B cell (primary cell): ENCODE data around the gene GRIN2D.

ENCODE experiments used
- EZH2 ChIP-seq: IDR thresholded peaks from 2 replicates; pipeline ENCODE4 v1.6.1; 2012; ENCODE audit warnings: borderline replicate concordance, low read depth, mild to moderate bottlenecking, moderate library complexity, low read length; ENCODE audit not compliant: insufficient read depth, poor library complexity, severe bottlenecking
- TF ChIP-seq, protein P1 (sequence below): fragments of 200-600 bp; IDR thresholded peaks from one replicate; pipeline ENCODE4 v1.8.0; 2022; ENCODE audit warnings: antibody characterized with exemption, mild to moderate bottlenecking

- TF ChIP-seq, protein P1, sequence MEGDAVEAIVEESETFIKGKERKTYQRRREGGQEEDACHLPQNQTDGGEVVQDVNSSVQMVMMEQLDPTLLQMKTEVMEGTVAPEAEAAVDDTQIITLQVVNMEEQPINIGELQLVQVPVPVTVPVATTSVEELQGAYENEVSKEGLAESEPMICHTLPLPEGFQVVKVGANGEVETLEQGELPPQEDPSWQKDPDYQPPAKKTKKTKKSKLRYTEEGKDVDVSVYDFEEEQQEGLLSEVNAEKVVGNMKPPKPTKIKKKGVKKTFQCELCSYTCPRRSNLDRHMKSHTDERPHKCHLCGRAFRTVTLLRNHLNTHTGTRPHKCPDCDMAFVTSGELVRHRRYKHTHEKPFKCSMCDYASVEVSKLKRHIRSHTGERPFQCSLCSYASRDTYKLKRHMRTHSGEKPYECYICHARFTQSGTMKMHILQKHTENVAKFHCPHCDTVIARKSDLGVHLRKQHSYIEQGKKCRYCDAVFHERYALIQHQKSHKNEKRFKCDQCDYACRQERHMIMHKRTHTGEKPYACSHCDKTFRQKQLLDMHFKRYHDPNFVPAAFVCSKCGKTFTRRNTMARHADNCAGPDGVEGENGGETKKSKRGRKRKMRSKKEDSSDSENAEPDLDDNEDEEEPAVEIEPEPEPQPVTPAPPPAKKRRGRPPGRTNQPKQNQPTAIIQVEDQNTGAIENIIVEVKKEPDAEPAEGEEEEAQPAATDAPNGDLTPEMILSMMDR: no peak
- TF ChIP-seq EZH2: no peak
These were observed 22.1 kb upstream of the GRIN2D start for GRCh38 chr19:48371367-48371766.
